Superior temporal gyrus (tissue), 1 donor: ENCODE measurements around the gene IRS2.

Experiments used
- DNase-seq: peaks from one replicate; pipeline ENCODE4 v3.0.0-alpha.2; 2016; ENCODE audit errors: extremely low spot score

Gene IRS2

DNA sequence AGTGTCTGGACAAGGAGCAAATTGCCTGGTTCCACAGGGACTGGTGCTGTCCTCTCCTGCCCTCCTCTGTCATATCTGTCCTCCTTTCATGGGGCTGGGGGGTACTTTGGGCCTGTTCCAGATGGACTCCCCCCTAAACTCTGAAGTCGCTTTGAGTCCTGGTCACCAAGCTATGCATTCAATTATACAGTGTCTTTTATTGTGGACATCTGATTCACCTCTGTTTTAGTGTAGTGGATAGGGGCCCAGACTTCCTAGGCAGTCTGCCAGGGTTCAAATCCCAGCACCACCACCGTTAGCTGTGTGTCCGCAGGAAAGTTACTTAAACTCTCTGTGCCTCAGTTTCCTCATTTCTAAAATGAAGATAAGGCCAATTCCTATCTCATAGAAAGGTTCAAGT is 21.0 kb upstream of the IRS2 start:
- DNase-seq, result no peak

- DNase-seq, result no peak
These were observed 18.3 kb upstream of the IRS2 start for GRCh38 chr13:109804654-109805053.

DNA sequence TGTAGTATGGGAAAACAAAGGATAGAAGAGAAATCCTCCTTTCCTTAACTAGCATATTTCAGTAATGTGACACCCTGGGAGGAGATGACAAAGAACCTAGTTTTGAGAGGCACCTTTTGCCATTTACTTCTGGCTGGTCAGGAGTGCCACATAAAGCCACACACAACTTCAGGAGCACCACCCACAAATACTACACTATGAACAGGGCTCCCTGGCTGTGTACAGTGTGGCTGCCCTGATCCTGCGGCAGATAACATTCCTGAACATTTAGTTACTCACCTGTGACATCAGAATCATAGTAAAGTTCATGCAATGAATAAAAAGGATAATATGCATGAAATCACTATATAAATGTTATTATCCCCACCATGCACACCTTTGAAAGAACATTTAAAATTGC is 17.4 kb upstream of the IRS2 start:
- DNase-seq, result no peak

- no peak for DNase-seq
These were observed 16.6 kb upstream of the IRS2 start for GRCh38 chr13:109802936-109803335.

DNA sequence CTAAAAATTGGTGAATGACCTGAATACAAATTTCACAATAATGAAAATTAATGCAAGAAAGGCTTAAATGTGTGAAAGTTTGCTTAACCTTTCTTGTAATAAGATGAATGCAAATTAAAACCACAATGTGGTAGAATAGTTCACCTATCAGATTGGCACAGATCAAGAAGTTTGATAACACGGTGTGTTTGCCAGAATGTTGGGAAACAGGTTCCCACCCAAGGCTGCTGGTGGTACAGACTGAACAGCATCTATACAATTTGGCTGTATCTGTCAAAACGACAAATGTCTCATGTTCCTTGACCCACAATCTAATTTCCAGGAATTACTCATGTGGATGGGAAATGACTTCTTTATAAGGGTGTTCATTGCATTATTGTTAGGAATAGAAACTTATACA is 8.6 kb upstream of the IRS2 start:
- DNase-seq, result no peak

DNA sequence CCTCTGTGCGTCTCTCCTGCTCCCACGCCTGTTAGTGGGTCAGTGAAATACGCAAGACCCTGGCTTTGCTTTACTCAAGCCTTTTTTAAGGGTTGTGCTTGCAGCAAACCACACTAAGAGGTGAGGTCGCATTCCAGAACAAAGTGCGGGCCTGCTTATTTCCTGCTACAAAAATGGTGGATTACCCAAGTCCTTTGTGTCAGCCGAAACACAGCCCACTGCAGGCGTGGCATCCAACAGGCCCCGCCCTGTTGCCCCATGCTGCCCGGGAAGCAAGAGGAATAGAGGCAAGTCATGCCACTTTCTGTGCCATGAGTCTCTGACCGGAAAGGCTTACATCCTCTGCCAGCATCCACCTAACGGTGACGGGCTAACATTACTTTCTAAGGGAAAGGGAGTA is 7.7 kb upstream of the IRS2 start:
- DNase-seq, result no peak

- no peak for DNase-seq
These were observed 6.2 kb upstream of the IRS2 start for GRCh38 chr13:109792416-109793059.

DNA sequence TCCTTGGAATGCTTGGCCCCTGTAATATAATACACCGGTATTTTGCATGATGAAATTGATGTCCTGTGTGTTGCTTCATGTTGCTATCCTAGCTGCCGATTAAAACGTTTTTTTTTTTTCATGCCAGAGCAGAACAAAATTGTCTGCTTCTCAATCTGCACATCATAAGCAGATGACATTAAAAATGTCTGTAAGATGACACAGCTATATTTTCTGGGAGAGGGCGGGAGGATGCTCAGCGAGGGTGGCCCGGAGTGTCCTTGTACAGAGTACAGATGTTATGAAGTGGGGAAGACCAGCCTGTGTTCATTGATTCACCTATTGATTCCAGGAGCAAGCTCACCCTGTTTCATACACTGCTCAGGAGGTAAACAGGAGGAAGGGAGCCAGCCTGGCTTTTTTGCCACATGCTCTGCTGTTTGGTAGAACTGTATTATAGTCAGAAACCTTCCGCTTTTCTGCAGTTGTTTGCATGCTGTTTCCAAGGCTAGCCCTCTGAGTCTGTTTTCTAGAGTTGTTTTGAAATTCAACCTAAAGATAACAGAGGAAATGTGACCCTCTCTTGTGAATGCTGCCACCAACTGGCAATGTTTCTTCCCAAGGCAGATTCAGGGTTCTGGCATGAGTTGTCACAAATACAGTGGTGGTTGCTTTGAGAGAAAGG is 4.7 kb upstream of the IRS2 start:
- peak; percentile 85 for DNase-seq

DNA sequence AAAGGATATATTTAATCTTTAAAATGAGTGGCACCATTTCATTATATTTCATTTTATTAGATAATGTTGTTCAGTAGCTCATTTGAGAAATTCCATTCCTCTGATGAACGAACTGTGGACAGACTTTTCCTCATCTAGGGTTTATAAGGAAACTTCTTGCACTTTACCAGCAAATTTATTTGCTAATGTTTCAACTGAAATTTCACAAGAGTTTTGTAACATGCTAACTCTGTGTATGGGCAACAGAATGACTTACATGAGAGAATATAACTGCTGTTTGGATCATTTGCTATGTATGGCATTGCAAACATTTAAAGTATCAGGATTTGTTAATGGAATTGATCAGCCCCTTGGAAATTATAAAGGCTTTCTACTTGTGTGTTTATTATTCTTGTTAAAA is 3.7 kb upstream of the IRS2 start:
- DNase-seq, result peak; percentile 38

- peak; percentile 66 for DNase-seq
These were observed 2.9 kb upstream of the IRS2 start for GRCh38 chr13:109789262-109789661.

GRCh38 chr13:109788372-109789111 is 2.2 kb upstream of the IRS2 start:
- peak; percentile 44 for DNase-seq

GRCh38 chr13:109787135-109787954 is 962 bp upstream of the IRS2 start:
- DNase-seq, result peak; percentile 45

- DNase-seq, result peak; percentile 9
These were observed 412 bp downstream of the IRS2 start for GRCh38 chr13:109785892-109786450.

DNA sequence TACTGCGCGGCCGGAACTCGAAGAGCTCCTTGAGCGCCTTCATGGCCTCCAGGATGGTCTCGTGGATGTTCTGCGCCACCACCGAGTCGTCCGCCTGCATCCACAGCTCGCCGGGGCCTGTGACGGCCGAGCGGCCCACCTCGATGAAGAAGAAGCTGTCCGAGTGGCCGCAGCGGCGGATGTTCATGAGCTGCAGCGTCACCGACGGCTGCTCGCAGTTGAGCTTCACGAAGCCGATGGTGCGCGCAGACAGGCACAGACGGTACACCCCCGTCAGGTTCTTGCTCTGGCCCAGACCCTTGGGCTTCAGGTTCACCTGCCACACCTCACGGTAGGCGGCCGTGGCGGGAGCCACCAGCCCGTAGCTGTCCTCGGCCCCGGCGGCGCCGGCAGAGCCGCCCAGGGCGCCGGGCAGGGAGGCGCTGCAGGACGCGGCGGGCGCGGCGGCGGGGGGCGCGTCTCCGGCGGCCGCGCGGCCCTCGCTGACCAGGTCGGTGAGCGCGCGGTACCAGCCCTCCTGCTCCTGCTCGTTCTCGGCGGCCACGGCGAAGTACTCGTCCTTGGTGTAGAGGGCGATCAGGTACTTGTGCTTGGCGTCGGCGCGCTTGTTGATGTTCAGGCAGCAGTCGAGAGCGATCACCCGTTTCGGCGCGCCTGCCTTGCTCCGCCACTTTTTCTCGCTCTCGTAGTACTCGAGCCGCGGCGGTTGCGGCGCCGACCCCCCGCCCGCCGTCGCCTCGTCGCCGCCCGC is 1.1 kb downstream of the IRS2 start:
- DNase-seq, result peak; percentile 38

- peak; percentile 79 for DNase-seq
These were observed 1.7 kb downstream of the IRS2 start for GRCh38 chr13:109784590-109785140.

DNA sequence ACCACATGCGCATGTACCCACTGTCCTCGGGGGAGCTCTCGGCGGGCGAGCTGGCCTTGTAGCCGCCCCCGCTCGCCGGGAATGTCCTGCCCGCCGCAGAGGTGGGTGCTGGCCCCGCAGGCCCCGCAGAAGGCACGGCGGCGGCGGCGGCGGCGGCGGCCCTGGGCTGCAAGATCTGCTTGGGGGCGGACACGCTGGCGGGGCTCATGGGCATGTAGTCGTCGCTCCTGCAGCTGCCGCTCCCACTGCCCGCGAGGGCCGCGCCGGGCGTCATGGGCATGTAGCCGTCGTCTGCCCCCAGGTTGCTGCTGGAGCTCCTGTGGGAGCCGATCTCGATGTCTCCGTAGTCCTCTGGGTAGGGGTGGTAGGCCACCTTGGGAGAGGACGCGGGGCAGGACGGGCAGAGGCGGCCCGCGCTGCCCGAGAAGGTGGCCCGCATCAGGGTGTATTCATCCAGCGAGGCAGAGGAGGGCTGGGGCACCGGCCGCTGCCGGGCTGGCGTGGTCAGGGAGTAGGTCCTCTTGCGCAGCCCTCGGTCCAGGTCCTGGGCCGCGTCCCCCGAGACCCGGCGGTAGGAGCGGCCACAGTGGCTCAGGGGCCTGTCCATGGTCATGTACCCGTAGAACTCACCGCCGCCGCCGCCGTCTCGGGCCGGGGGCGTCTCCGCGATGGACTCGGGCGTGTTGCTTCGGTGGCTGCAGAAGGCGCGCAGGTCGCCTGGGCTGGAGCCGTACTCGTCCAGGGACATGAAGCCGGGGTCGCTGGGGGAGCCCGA is 2.4 kb downstream of the IRS2 start:
- no peak for DNase-seq

- DNase-seq, result no peak
These were observed 3.0 kb downstream of the IRS2 start for GRCh38 chr13:109783447-109783814.

- DNase-seq, result no peak
These were observed 3.5 kb downstream of the IRS2 start for GRCh38 chr13:109782823-109783431.

- no peak for DNase-seq
These were observed 4.1 kb downstream of the IRS2 start for GRCh38 chr13:109782066-109782822.
